WTC11 (cell line): ENCODE measurements around the gene IP6K2. TPM values are rescaled to one million over a fixed set of nuclear protein-coding genes. Genes with fewer than 3 reads are reported as not detected.

Experiments
- ATAC-seq: fragments of 200-7000 bp; cut with Tn5 transposase; 2 replicates; pipeline ENCODE4 v1.10.0; 2021; ENCODE audit warnings: mild to moderate bottlenecking, moderate library complexity
- CTCF ChIA-PET: fragments of 300-600 bp; sonication (Branson Sonifier 250); formaldehyde crosslinking; loops from one replicate; lab custom pipeline; 2021; ENCODE audit warnings: antibody characterized with exemption; lab: Charles Lee
- POLR2A ChIA-PET: fragments of 350-600 bp; sonication (Branson Sonifier 250); formaldehyde crosslinking; loops from one replicate; lab custom pipeline; 2021; ENCODE audit warnings: antibody characterized with exemption; lab: Charles Lee
- DNase-seq: peaks from one replicate; pipeline ENCODE4 v3.0.0; 2021; ENCODE audit warnings: low spot score
- H3K27ac Mint-ChIP-seq: 2 replicates; pipeline ENCODE4 v1.8.0; 2021; ENCODE audit warnings: mixed read lengths
- H3K27me3 Mint-ChIP-seq: 2 replicates; pipeline ENCODE4 v1.8.0; 2021; ENCODE audit warnings: low read depth, mild to moderate bottlenecking, moderate library complexity, mixed read lengths
- H3K36me3 Mint-ChIP-seq: 2 replicates; pipeline ENCODE4 v1.8.0; 2021; ENCODE audit warnings: mixed read lengths
- H3K4me1 Mint-ChIP-seq: 2 replicates; pipeline ENCODE4 v1.8.0; 2022; ENCODE audit warnings: mixed read lengths
- H3K4me3 Mint-ChIP-seq: 2 replicates; pipeline ENCODE4 v1.8.0; 2021; ENCODE audit warnings: mild to moderate bottlenecking, moderate library complexity, mixed read lengths
- H3K9me3 Mint-ChIP-seq: 2 replicates; pipeline ENCODE4 v1.8.0; 2021; ENCODE audit warnings: mixed read lengths
- ATF6 ChIP-seq: sonication (generic); formaldehyde crosslinking; IDR thresholded peaks from 2 replicates; pipeline ENCODE4 v1.8.1; 2023; ENCODE audit warnings: mild to moderate bottlenecking, missing genetic modification reagents
- CREB1 ChIP-seq: sonication (generic); formaldehyde crosslinking; IDR thresholded peaks from 2 replicates; pipeline ENCODE4 v1.8.0; 2023; ENCODE audit warnings: mild to moderate bottlenecking, missing genetic modification reagents
- E2F1 ChIP-seq: sonication (generic); formaldehyde crosslinking; IDR thresholded peaks from 2 replicates; pipeline ENCODE4 v1.8.0; 2022; ENCODE audit warnings: mild to moderate bottlenecking, missing genetic modification reagents
- ELF4 ChIP-seq: sonication (generic); formaldehyde crosslinking; IDR thresholded peaks from 2 replicates; pipeline ENCODE4 v1.8.1; 2022; ENCODE audit warnings: low read depth, mild to moderate bottlenecking, moderate library complexity, missing genetic modification reagents
- ERG ChIP-seq: fragments of 250-450 bp; sonication (Bioruptor Pico); IDR thresholded peaks from 2 replicates; pipeline ENCODE4 v1.8.0; 2021; ENCODE audit warnings: mild to moderate bottlenecking
- ETV6 ChIP-seq: sonication (generic); formaldehyde crosslinking; IDR thresholded peaks from 2 replicates; pipeline ENCODE4 v1.8.1; 2022; ENCODE audit warnings: mild to moderate bottlenecking, missing genetic modification reagents
- FOXP1 ChIP-seq: sonication (generic); formaldehyde crosslinking; IDR thresholded peaks from 2 replicates; pipeline ENCODE4 v1.8.0; 2022; ENCODE audit warnings: missing genetic modification reagents, mild to moderate bottlenecking, moderate library complexity, borderline replicate concordance
- GTF2I ChIP-seq: fragments of 250-450 bp; sonication (Bioruptor Pico); conservative IDR thresholded peaks from 2 replicates; pipeline ENCODE4 v1.4.0; 2021; ENCODE audit warnings: mild to moderate bottlenecking
- IRF2 ChIP-seq: sonication (generic); formaldehyde crosslinking; IDR thresholded peaks from 2 replicates; pipeline ENCODE4 v1.8.0; 2022; ENCODE audit warnings: low read depth, missing genetic modification reagents, borderline replicate concordance
- MXD4 ChIP-seq: fragments of 250-450 bp; sonication (Bioruptor Pico); IDR thresholded peaks from 2 replicates; pipeline ENCODE4 v1.8.0; 2021; ENCODE audit warnings: mild to moderate bottlenecking, moderate library complexity, borderline replicate concordance
- NFE2L1 ChIP-seq: sonication (generic); formaldehyde crosslinking; IDR thresholded peaks from 2 replicates; pipeline ENCODE4 v1.8.1; 2023; ENCODE audit warnings: missing genetic modification reagents
- NR3C1 ChIP-seq: sonication (generic); formaldehyde crosslinking; conservative IDR thresholded peaks from 2 replicates; pipeline ENCODE4 v1.8.1; 2023; ENCODE audit warnings: low read depth, mild to moderate bottlenecking, missing genetic modification reagents
- OVOL2 ChIP-seq: fragments of 250-450 bp; sonication (Bioruptor Pico); IDR thresholded peaks from 2 replicates; pipeline ENCODE4 v1.9.0; 2021; ENCODE audit warnings: mild to moderate bottlenecking, borderline replicate concordance
- SMAD3 ChIP-seq: sonication (generic); formaldehyde crosslinking; IDR thresholded peaks from 2 replicates; pipeline ENCODE4 v1.8.0; 2022; ENCODE audit warnings: missing genetic modification reagents, mild to moderate bottlenecking, borderline replicate concordance
- TP53 ChIP-seq: sonication (generic); formaldehyde crosslinking; IDR thresholded peaks from 2 replicates; pipeline ENCODE4 v1.8.1; 2023; ENCODE audit warnings: mild to moderate bottlenecking, missing genetic modification reagents
- USF1 ChIP-seq: sonication (generic); formaldehyde crosslinking; IDR thresholded peaks from 2 replicates; pipeline ENCODE4 v1.8.0; 2022; ENCODE audit warnings: mild to moderate bottlenecking, missing genetic modification reagents
- USF2 ChIP-seq: sonication (generic); formaldehyde crosslinking; IDR thresholded peaks from 2 replicates; pipeline ENCODE4 v1.8.1; 2023; ENCODE audit warnings: mild to moderate bottlenecking, missing genetic modification reagents, moderate library complexity
- ZNF121 ChIP-seq: sonication (generic); formaldehyde crosslinking; IDR thresholded peaks from 2 replicates; pipeline ENCODE4 v1.8.0; 2023; ENCODE audit warnings: missing genetic modification reagents
- ZNF138 ChIP-seq: sonication (generic); formaldehyde crosslinking; conservative IDR thresholded peaks from 2 replicates; pipeline ENCODE4 v1.8.1; 2022; ENCODE audit warnings: mild to moderate bottlenecking, moderate library complexity, missing genetic modification reagents
- ZNF263 ChIP-seq: sonication (generic); formaldehyde crosslinking; IDR thresholded peaks from 2 replicates; pipeline ENCODE4 v1.8.1; 2022; ENCODE audit warnings: low read depth, mild to moderate bottlenecking, moderate library complexity, missing genetic modification reagents
- ZNF671 ChIP-seq: fragments of 250-450 bp; sonication (Bioruptor Pico); IDR thresholded peaks from 2 replicates; pipeline ENCODE4 v1.8.0; 2021; ENCODE audit warnings: mild to moderate bottlenecking
- ZSCAN18 ChIP-seq: fragments of 250-450 bp; sonication (Bioruptor Pico); IDR thresholded peaks from 2 replicates; pipeline ENCODE4 v2.1.2; 2022; ENCODE audit warnings: mild to moderate bottlenecking, moderate library complexity
- total RNA-seq: library from RNA; stranded (reverse); gene quantifications from 3 replicates; pipeline ENCODE4 v1.2.3, GENCODE V29; 2021

Gene IP6K2
- total RNA-seq, 1 experiment from 2014 or later, result 123 TPM

GRCh38 chr3:48684054-48684349, 33.0 kb downstream of the IP6K2 start (continued):
- TF ChIP-seq USF2 (no peak), NFE2L1 (CRISPR knock-in tag) (no peak), CREB1 (CRISPR knock-in tag) (no peak), SMAD3 (CRISPR knock-in tag) (no peak)

- TF ChIP-seq NR3C1 (CRISPR knock-in tag), result no peak
- TF ChIP-seq OVOL2 (CRISPR knock-in tag), result no peak
- no peak for TF ChIP-seq E2F1
- Mint-ChIP-seq H3K9me3 (no peaks in the 10 kb centered on the region), H3K36me3 (peaks cover 52% of the 10 kb centered on the region), H3K27ac (no peak overlapping the region), H3K4me1 (peaks cover 16% of the 10 kb centered on the region), H3K4me3 (no peak overlapping the region), H3K27me3 (no peaks in the 10 kb centered on the region)
- POLR2A ChIA-PET, result no interaction called here
- ATAC-seq (no peak), DNase-seq (no peak)
- CTCF ChIA-PET, result interaction anchor here (2.0 to 2.4 kb wide), 3 partner anchors 18 to 411 kb away, joined by 4 to 13 read pairs (median 12); partner anchors contain the start of genes QRICH1 and SLC26A6
These were observed 34.2 kb downstream of the IP6K2 start for GRCh38 chr3:48682786-48683185.

GRCh38 chr3:48681974-48682610, 34.9 kb downstream of the IP6K2 start:
- Mint-ChIP-seq H3K36me3 (peaks cover 55% of the 10 kb centered on the region), H3K4me3 (no peak overlapping the region), H3K27me3 (no peaks in the 10 kb centered on the region), H3K9me3 (no peaks in the 10 kb centered on the region), H3K27ac (no peak overlapping the region), H3K4me1 (peaks cover 16% of the 10 kb centered on the region)
- ATAC-seq (no peak), DNase-seq (no peak)
- TF ChIP-seq ATF6 (CRISPR knock-in tag) (no peak), ZNF671 (CRISPR knock-in tag) (no peak), ZNF263 (CRISPR knock-in tag) (no peak), ERG (CRISPR knock-in tag) (no peak), MXD4 (CRISPR knock-in tag) (no peak), ZNF121 (CRISPR knock-in tag) (no peak), ZSCAN18 (no peak), GTF2I (CRISPR knock-in tag) (no peak), IRF2 (CRISPR knock-in tag) (no peak), FOXP1 (CRISPR knock-in tag) (no peak), ETV6 (CRISPR knock-in tag) (no peak), TP53 (CRISPR knock-in tag) (no peak), ZNF138 (no peak), USF1 (CRISPR knock-in tag) (no peak), ELF4 (CRISPR knock-in tag) (no peak)
- POLR2A ChIA-PET, result no interaction called here
- CTCF ChIA-PET, result no interaction called here
